Glutamatergic neuron (in vitro differentiated cells): ENCODE data around the gene KRT15. TPM values are rescaled to one million over a fixed set of nuclear protein-coding genes. Genes with fewer than 3 reads are reported as not detected.

Source experiments
- DNase-seq: peaks from one replicate; pipeline ENCODE4 v3.0.0; 2022
- H3K27ac Mint-ChIP-seq: one replicate; pipeline ENCODE4 v1.8.0; 2020; ENCODE audit warnings: mild to moderate bottlenecking, mixed read lengths, inconsistent platforms; ENCODE audit not compliant: unreplicated experiment
- H3K27me3 Mint-ChIP-seq: one replicate; pipeline ENCODE4 v1.8.0; 2020; ENCODE audit warnings: mild to moderate bottlenecking, moderate library complexity, mixed read lengths, inconsistent platforms; ENCODE audit not compliant: unreplicated experiment
- H3K36me3 Mint-ChIP-seq: one replicate; pipeline ENCODE4 v1.8.0; 2020; ENCODE audit warnings: mild to moderate bottlenecking, mixed read lengths, inconsistent platforms; ENCODE audit not compliant: unreplicated experiment
- H3K4me1 Mint-ChIP-seq: one replicate; pipeline ENCODE4 v1.8.0; 2020; ENCODE audit warnings: mild to moderate bottlenecking, low read depth, mixed read lengths, inconsistent platforms; ENCODE audit not compliant: unreplicated experiment
- H3K4me3 Mint-ChIP-seq: one replicate; pipeline ENCODE4 v1.8.0; 2020; ENCODE audit warnings: mild to moderate bottlenecking, mixed read lengths, inconsistent platforms; ENCODE audit not compliant: unreplicated experiment
- H3K9me3 Mint-ChIP-seq: one replicate; pipeline ENCODE4 v1.8.0; 2020; ENCODE audit warnings: mild to moderate bottlenecking, moderate library complexity, mixed read lengths, inconsistent platforms; ENCODE audit not compliant: unreplicated experiment
- total RNA-seq: library from RNA; stranded (reverse); fragmentation: NEBNext Ultra II Directional; extraction: Animal tissue kit (Norgen Biotek cat#: 25700); gene quantifications from one replicate; pipeline ENCODE4 v1.2.1, GENCODE V29; 2021; ENCODE audit not compliant: unreplicated experiment
- TF ChIP-seq, protein P1 (sequence below): fragments of 200-600 bp; sonication (generic); IDR thresholded peaks from one replicate; pipeline ENCODE4 v1.5.0; 2021; ENCODE audit not compliant: partially characterized antibody, unreplicated experiment

The KRT15 gene
- total RNA-seq, 1 donor from 2014 or later = not detected

DNA sequence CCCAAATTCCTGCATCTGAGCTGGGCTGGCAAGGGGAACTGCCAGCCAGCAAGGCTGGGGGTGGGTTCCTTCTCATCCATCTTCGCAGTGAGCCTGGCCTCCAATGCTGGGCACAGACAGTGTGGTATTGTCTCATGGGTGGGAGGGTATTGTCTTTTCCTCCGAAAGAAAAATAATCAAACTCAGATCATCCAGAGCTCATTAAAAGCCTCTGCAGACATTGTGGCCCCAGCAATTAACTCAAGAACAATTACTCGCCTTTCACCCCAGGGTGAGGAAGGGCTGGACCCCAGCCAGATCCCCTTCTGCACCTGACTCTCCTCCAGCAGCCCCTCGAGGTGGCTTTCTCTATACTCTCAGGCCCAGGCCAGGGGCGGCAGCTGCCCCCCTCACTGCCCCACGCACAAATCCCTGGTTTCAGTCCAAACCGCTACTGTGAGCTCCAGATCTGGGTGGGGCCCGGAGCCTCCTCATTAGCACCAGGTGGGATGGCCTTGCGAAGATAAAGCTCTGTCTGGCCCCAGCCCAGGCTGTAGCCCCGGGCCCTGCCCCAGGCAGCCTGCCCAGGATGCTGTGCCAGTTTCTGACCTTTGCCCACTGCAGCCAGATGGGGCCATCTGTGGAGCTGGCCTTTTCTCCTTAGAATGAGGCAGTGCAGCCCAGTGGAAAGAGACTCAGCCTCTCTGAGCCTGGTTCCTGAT is 2.3 kb upstream of the KRT15 start:
- DNase-seq = no peak
- Mint-ChIP-seq H3K9me3 (peaks cover 3% of the 10 kb centered on the region), H3K27ac (no peak overlapping the region), H3K36me3 (no peaks in the 10 kb centered on the region), H3K27me3 (peaks cover 5% of the 10 kb centered on the region), H3K4me3 (no peak overlapping the region), H3K4me1 (no peaks in the 10 kb centered on the region)
- TF ChIP-seq, protein P1, sequence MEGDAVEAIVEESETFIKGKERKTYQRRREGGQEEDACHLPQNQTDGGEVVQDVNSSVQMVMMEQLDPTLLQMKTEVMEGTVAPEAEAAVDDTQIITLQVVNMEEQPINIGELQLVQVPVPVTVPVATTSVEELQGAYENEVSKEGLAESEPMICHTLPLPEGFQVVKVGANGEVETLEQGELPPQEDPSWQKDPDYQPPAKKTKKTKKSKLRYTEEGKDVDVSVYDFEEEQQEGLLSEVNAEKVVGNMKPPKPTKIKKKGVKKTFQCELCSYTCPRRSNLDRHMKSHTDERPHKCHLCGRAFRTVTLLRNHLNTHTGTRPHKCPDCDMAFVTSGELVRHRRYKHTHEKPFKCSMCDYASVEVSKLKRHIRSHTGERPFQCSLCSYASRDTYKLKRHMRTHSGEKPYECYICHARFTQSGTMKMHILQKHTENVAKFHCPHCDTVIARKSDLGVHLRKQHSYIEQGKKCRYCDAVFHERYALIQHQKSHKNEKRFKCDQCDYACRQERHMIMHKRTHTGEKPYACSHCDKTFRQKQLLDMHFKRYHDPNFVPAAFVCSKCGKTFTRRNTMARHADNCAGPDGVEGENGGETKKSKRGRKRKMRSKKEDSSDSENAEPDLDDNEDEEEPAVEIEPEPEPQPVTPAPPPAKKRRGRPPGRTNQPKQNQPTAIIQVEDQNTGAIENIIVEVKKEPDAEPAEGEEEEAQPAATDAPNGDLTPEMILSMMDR = no peak

DNA sequence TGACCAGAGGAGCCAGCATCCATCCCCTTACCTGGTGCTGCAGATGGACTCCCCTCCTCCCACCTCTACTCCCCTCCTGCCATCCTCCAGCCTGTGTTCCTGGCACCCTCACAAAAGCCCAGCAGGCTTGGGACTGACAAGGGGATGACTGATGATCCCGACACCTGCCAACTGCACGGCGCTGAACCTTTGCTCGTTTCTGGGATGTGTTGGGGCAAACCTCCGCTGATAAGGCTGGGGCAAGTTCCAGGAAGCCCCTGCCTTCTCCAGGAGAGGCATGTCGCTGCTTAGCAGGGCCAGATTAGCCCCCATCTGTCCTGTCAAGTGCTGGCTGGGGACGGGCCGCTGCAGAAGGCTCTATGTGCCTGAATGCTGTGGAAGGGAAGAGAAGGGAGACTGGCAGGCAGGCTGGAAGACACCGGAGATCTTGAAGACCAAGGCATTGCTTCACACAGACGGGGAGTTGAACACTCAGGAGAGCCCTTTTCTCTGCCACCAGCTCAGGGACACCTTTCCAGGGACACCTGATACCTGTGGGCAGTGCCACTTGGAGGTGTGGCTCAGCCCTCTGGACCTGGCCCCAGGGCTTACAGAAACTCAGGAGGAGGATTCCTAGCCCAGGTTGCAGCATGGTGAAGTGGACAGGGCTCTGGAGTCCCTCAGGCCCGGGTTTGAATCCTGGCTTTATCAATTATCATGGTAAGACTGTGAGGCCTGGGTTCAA is 973 bp upstream of the KRT15 start:
- no peak overlapping the region for H3K4me3 Mint-ChIP-seq
- H3K4me1 Mint-ChIP-seq = no peaks in the 10 kb centered on the region
- peaks cover 2% of the 10 kb centered on the region for H3K27me3 Mint-ChIP-seq
- no peak for DNase-seq
- H3K36me3 Mint-ChIP-seq = no peaks in the 10 kb centered on the region
- TF ChIP-seq, protein P1 = no peak
- H3K9me3 Mint-ChIP-seq = peaks cover 3% of the 10 kb centered on the region
- no peak overlapping the region for H3K27ac Mint-ChIP-seq

DNA sequence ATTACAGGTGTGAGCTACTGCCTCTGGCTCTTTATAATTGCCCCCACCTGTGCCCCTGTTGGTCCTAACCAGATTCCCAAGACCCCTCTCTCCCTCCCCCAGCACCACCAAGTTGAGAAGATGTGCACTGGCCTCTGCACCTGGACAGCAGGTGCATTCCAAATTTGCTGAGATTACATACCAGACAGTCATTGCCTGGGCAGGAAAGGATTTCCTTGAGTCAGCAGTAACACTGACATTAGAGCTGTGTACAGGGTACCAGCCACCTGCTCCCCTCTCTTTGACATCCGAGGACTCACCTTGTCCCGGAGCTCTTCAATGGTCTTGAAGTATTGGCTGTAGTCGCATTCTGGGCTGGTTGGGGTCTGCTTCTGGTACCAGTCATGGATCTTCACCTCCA is 659 bp downstream of the KRT15 start:
- no peaks in the 10 kb centered on the region for H3K36me3 Mint-ChIP-seq
- no peak overlapping the region for H3K4me3 Mint-ChIP-seq

DNA sequence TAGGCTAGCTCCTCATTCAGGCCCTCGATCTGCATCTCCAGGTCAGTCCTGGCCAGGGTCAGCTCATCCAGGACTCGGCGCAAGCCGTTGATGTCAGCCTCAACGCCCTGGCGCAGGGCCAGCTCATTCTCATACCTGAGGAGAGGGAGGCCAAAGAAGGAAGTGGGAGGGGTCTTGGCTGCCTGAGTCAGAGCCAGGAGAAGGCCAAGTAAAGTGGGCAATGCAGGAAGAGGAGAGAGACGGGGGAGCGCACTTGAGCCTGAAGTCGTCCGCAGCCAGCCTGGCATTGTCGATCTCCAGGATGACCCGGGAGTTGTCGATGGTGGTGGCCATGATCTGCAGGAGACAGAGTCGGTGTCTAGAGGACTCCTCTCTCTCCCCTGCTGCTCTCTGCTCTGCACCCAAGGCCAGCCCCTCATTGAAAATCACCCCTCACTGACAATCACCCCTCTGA is 1.8 kb downstream of the KRT15 start:
- Mint-ChIP-seq H3K27me3 (peaks cover 2% of the 10 kb centered on the region), H3K27ac (no peak overlapping the region), H3K4me3 (no peak overlapping the region), H3K4me1 (no peaks in the 10 kb centered on the region), H3K36me3 (no peaks in the 10 kb centered on the region), H3K9me3 (peaks cover 3% of the 10 kb centered on the region)
- TF ChIP-seq, protein P1 = no peak
- no peak for DNase-seq

More for the DNA sequence above, 659 bp downstream of the KRT15 start:
- Mint-ChIP-seq H3K9me3 (peaks cover 3% of the 10 kb centered on the region), H3K4me1 (no peaks in the 10 kb centered on the region), H3K27ac (no peak overlapping the region), H3K27me3 (peaks cover 2% of the 10 kb centered on the region)
- DNase-seq = no peak
- TF ChIP-seq, protein P1 = no peak

DNA sequence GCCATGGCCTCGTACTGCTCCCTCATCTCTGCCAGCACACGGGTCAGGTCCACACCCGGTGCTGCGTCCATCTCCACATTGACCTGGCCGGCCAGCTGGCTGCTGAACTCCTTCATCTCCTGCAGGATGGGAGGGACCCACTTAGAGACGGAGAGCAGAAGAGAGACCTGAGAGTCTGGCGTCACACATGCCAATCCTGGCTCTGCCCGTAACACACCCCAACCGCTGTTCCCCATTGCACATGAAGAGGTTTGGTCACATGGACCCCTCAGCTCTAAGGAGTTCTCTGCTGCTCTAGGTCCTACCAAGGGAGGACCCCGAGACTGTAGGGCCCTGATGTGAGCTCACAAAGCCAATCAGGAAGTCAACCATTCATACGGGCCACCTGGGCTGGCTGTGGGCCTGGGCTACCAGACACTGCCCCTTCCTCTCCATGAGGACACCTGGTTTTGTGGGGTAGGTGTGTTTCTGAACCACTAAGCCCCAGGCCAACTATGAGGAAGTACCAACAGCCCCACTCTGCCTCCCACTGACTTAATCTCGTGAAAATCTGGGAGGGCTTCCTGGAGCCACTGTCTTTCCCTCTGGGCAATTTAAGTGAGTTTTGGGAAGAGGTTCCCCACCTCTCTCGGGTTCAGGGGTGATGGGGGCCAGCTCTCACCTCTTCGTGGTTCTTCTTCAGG is 2.4 kb downstream of the KRT15 start:
- H3K36me3 Mint-ChIP-seq = no peaks in the 10 kb centered on the region
- peaks cover 2% of the 10 kb centered on the region for H3K27me3 Mint-ChIP-seq
- H3K9me3 Mint-ChIP-seq = peaks cover 3% of the 10 kb centered on the region
- H3K4me3 Mint-ChIP-seq = no peak overlapping the region
- no peak for DNase-seq
- H3K4me1 Mint-ChIP-seq = no peaks in the 10 kb centered on the region
- H3K27ac Mint-ChIP-seq = no peak overlapping the region
- TF ChIP-seq, protein P1 = no peak
